SH-SY5Y (cell line): Measurements from ENCODE around the gene CNGB1.

Source experiments
- GATA2 ChIP-seq: IDR thresholded peaks from 2 replicates; pipeline ENCODE4 v1.6.1; 2011; ENCODE audit warnings: mild to moderate bottlenecking, low read depth, low read length
- GATA3 ChIP-seq: IDR thresholded peaks from 2 replicates; pipeline ENCODE4 v1.6.1; 2011; ENCODE audit warnings: low read depth, mild to moderate bottlenecking, low read length, moderate library complexity

DNA sequence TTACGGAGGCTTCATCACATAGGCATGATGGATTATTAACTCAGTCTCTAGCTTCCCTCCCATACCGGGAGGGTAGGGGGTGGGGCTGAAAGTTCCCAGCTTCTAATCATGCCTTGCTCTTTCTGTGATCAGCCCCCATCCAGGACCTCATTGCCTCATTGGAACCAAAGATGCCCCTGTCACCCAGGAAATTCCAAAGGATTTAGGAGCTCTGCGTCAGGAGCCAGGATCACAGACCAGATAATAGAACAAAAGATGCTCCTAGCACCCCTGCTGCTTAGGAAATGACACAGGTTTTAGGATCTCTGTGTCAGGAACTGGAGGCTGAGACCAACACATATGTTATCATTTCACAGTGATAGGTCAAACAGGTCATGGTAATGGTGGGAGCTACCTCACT is 40.0 kb upstream of the CNGB1 start:
- TF ChIP-seq GATA3, result no peak
- no peak for TF ChIP-seq GATA2
